AG04450 (cell line): ENCODE data around the gene PACRG. TPM values are rescaled to one million over a fixed set of nuclear protein-coding genes. Genes with fewer than 3 reads are reported as not detected.

ENCODE experiments used
- CTCF ChIA-PET: fragments of 300-600, 350-600 bp; formaldehyde crosslinking; extraction: SDS; loops from one replicate; lab custom pipeline; 2022; ENCODE audit warnings: antibody characterized with exemption, inconsistent platforms; lab: Charles Lee
- POLR2A ChIA-PET: fragments of 350-600 bp; formaldehyde crosslinking; extraction: SDS; loops from one replicate; lab custom pipeline; 2021; ENCODE audit warnings: antibody characterized with exemption, inconsistent platforms; lab: Yijun Ruan, JAX
- DNase-seq: peaks from one replicate; pipeline ENCODE4 v3.0.0-alpha.2; 2011; ENCODE audit warnings: low read depth, low spot score
- H3K27ac ChIP-seq: one replicate; pipeline ENCODE4 v1.5.1; 2012; ENCODE audit warnings: low read depth, low read length, control low read depth
- H3K27me3 ChIP-seq: one replicate; pipeline ENCODE4 v1.6.0; 2012; ENCODE audit warnings: low read length; ENCODE audit not compliant: control insufficient read depth, insufficient read depth
- H3K4me3 ChIP-seq: 2 replicates; pipeline ENCODE4 v1.5.1; 2011; ENCODE audit warnings: mild to moderate bottlenecking, low read depth, low read length, control low read depth
- H3K9me3 ChIP-seq: 2 replicates; pipeline ENCODE4 v1.5.1; 2012; ENCODE audit warnings: low read length; ENCODE audit not compliant: control insufficient read depth, insufficient read depth
- CTCF ChIP-seq: IDR thresholded peaks from 2 replicates; pipeline ENCODE4 v1.5.1; 2011; ENCODE audit warnings: low read depth, low read length, control low read depth, inconsistent platforms
- polyA plus RNA-seq: library from polyadenylated mRNA; depleted of rRNA; stranded (reverse); fragments of >200 nt; gene quantifications from 2 replicates; pipeline ENCODE4 v1.2.3, GENCODE V29; 2011

Gene PACRG
- polyA plus RNA-seq, 1 experiment = not detected

DNA sequence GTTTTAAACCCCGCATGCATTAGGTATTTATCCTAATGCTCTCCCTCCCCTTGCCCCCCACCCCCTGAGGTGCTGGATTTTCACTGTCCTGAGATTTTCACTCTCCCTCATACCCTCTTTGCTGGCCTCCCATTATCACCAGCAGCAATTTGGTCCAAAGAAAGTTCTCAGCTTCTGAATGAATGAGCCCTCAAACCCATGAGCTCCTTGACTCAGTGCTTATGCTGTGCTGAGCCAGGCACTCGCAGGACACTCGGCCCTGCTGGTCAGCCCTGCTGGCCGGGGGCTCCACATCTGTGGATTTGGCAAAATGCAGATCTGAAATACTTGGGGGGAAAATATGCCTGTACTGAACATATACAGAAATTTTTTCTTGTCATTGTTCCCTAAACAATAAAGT is 533.6 kb downstream of the PACRG start:
- peaks cover 38% of the 10 kb centered on the region for H3K9me3 ChIP-seq
- POLR2A ChIA-PET = no interaction called here

GRCh38 chr6:163262080-163262479 is 534.3 kb downstream of the PACRG start:
- ChIA-PET POLR2A (no interaction called here), CTCF (no interaction called here)
- TF ChIP-seq CTCF = no peak
- DNase-seq = no peak
- Histone ChIP-seq H3K9me3 (peaks cover 34% of the 10 kb centered on the region), H3K4me3 (no peak overlapping the region), H3K27ac (no peak overlapping the region), H3K27me3 (no peaks in the 10 kb centered on the region)

More for the DNA sequence above, 533.6 kb downstream of the PACRG start:
- Histone ChIP-seq H3K27me3 (no peaks in the 10 kb centered on the region), H3K4me3 (no peak overlapping the region), H3K27ac (no peak overlapping the region)
- TF ChIP-seq CTCF = no peak
- DNase-seq = no peak
- CTCF ChIA-PET = no interaction called here

DNA sequence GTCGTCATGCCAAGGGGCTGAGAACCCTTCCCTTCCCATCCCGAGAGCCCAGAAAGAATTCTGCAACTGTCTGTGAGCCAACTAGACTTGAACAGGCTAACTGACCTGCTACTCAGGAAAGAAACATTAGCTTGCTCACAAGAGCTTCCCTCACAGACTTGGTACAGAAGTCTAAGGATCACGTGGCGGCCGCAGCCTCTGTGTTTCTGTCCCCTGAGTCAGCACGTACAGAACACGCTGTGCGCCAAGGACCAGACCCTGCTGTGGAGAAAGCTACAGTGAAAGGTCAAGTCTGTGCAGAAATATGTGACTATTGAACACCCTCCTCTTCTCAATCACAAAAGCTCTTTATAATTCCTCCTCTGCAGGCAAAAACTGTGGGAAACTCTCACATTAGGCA is 535.4 kb downstream of the PACRG start:
- no peak for DNase-seq
- Histone ChIP-seq H3K27ac (no peak overlapping the region), H3K4me3 (no peak overlapping the region), H3K27me3 (no peaks in the 10 kb centered on the region), H3K9me3 (peaks cover 34% of the 10 kb centered on the region)
- TF ChIP-seq CTCF = no peak
- POLR2A ChIA-PET = no interaction called here
- CTCF ChIA-PET = no interaction called here

DNA sequence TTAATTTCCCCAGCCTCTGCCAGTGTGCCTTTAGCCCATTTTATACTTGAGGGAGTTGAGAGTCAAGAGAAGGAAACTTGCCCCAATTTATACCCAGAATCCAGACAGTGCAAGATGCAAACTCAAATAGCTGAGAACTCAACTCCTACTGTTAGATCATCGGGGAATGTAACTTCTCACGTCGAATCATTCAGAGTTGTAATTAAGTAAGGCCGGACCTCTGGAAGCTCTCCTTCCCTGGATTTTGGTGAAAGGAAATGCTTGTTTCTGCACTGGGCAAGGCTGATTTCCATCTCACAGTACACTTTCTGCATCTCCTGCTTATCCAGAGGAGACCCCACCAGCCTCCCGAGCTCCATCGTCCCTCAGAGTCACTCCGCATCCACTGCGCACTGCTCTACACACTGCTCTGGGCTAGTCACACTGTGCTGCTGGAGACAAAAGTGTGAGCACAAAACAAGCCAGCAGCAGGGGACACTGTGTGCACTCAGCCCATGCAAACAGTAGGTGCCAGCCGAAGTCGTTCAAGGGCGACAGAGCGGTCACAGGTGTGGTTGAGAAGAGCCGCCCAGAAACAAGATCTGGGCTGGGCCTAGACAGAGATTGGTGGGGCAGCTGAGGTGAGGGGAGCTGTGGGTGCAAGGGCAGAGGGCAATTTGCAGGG is 536.4 kb downstream of the PACRG start:
- no peak for TF ChIP-seq CTCF
- Histone ChIP-seq H3K27me3 (no peaks in the 10 kb centered on the region), H3K4me3 (no peak overlapping the region), H3K27ac (peak overlapping the region; percentile 11), H3K9me3 (peaks cover 30% of the 10 kb centered on the region)
- ChIA-PET CTCF (no interaction called here), POLR2A (no interaction called here)
- no peak for DNase-seq

DNA sequence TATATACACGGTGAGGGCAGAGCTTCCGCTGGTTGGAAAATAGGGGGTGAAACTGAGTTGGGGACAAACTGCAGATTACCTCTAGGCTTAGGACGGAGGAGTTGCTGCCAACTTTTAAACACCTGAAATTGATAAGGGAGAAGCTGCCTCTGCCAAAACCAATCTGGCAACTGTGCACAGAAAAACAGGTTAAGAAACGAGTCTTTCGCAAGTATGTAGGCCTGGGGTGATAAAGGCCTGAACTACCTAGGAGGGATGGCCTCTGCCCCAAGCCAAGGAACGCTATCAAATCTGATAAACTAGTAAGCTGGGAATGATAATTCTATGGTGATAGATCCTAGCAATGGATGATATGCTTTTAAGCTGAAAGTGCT is 536.9 kb downstream of the PACRG start:
- no peaks in the 10 kb centered on the region for H3K27me3 ChIP-seq
- POLR2A ChIA-PET = no interaction called here
- H3K4me3 ChIP-seq = no peak overlapping the region
- CTCF ChIA-PET = no interaction called here
- no peak for DNase-seq
- no peak for TF ChIP-seq CTCF
- H3K9me3 ChIP-seq = peaks cover 26% of the 10 kb centered on the region
- no peak overlapping the region for H3K27ac ChIP-seq
